GM10248 (cell line): Measurements from ENCODE around the gene ZNF205.

Experiments used
- CTCF ChIA-PET: fragments of 300-600 bp; sonication (Branson Sonifier 250); formaldehyde crosslinking; extraction: SDS; loops from one replicate; lab custom pipeline; 2021; ENCODE audit warnings: antibody characterized with exemption; lab: Yijun Ruan, JAX
- POLR2A ChIA-PET: fragments of 350-650 bp; sonication (Branson Sonifier 250); formaldehyde crosslinking; extraction: SDS; loops from one replicate; lab custom pipeline; 2020; ENCODE audit warnings: antibody characterized with exemption; lab: Yijun Ruan, JAX
- DNase-seq: peaks from one replicate; pipeline ENCODE4 v3.0.0; 2012; ENCODE audit errors: extremely low spot score
- CTCF ChIP-seq: IDR thresholded peaks from 2 replicates; pipeline ENCODE4 v1.5.1; 2012; ENCODE audit warnings: mild to moderate bottlenecking, low read depth; ENCODE audit errors: extremely low read depth, missing control alignments, control extremely low read depth

Gene ZNF205

GRCh38 chr16:3119286-3119685 is 6.9 kb downstream of the ZNF205 start:
- DNase-seq = no peak
- CTCF ChIA-PET = interaction anchor here (1.0 to 6.9 kb wide), 4 partner anchors 11 to 23 kb away, joined by 3 to 70 read pairs (median 4); partner anchors contain the start of gene ZNF213
- TF ChIP-seq CTCF = no peak
- POLR2A ChIA-PET = no interaction called here

- POLR2A ChIA-PET = no interaction called here
- CTCF ChIA-PET = interaction anchor here (1.0 to 6.9 kb wide), 4 partner anchors 10 to 24 kb away, joined by 3 to 70 read pairs (median 4); partner anchors contain the start of gene ZNF213
- no peak for TF ChIP-seq CTCF
- no peak for DNase-seq
These were observed 7.5 kb downstream of the ZNF205 start for GRCh38 chr16:3119701-3120408.

- no peak for DNase-seq
- ChIA-PET POLR2A (no interaction called here), CTCF (interaction anchor here (1.2 to 6.9 kb wide), 4 partner anchors 8 to 29 kb away, joined by 3 to 70 read pairs (median 6); partner anchors contain the start of genes ZNF205 and ZNF213)
- TF ChIP-seq CTCF = no peak
These were observed 8.0 kb downstream of the ZNF205 start for GRCh38 chr16:3120435-3120834.

DNA sequence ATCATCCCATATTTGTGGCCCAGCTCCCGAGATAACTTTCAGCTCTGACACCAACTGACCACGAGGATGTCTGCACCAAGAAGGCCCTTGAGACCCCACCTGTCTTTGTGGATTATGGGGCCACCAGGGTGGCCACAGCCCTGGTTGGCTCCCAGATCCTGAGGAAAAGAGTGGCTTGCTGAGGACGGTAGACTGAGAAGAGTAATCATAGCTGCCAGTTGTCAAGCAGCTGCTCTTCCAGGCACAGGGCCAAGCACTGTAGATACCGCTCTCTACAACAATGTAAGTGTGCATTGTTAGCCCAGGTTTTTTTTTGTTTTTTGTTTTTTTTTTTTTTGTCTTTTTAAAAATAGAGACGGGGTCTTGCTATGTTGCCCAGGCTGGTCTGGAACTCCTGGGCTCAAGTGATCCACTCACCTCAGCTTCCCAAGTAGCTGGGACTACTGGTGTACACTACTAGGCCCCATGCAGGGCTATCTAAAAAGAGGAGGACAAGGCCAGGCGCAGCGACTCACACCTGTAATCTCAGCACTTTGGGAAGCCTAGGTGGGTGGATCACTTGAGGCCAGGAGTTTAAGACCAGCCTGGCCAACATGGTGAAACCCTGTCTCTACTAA is 9.6 kb downstream of the ZNF205 start:
- no peak for TF ChIP-seq CTCF
- ChIA-PET POLR2A (no interaction called here), CTCF (interaction anchor here (0.8 to 6.9 kb wide), 9 partner anchors 8 to 93 kb away, joined by 3 to 70 read pairs (median 5); partner anchors contain the start of gene ZNF205)
- DNase-seq = no peak

- TF ChIP-seq CTCF = no peak
- CTCF ChIA-PET = interaction anchor here (0.7 to 6.9 kb wide), 15 partner anchors 7 to 94 kb away, joined by 3 to 70 read pairs (median 4); partner anchors contain the start of genes ZNF205 and ZNF213
- POLR2A ChIA-PET = no interaction called here
- no peak for DNase-seq
These were observed 10.7 kb downstream of the ZNF205 start for GRCh38 chr16:3122926-3123570.
